Calu3 (cell line): Measurements from ENCODE around the gene MUSK. TPM values are rescaled to one million over a fixed set of nuclear protein-coding genes. Genes with fewer than 3 reads are reported as not detected.

Experiments used
- BruUV-seq: library from RNA; stranded (reverse); fragments of 400-500 nt; replicated peaks from 2 replicates; lab custom pipeline; 2021; lab: Mats Ljungman, UMichigan
- CTCF ChIA-PET: fragments of 300-600 bp; sonication (Branson Sonifier 250); formaldehyde crosslinking; loops from one replicate; lab custom pipeline; 2022; ENCODE audit warnings: antibody characterized with exemption; lab: Charles Lee
- DNase-seq: peaks from one replicate; pipeline ENCODE4 v3.0.0; 2022
- H3K27ac Mint-ChIP-seq: one replicate; pipeline ENCODE4 v1.8.0; 2022; ENCODE audit warnings: mixed read lengths; ENCODE audit not compliant: unreplicated experiment
- H3K27me3 Mint-ChIP-seq: one replicate; pipeline ENCODE4 v1.8.0; 2022; ENCODE audit warnings: mixed read lengths; ENCODE audit not compliant: unreplicated experiment
- H3K36me3 Mint-ChIP-seq: one replicate; pipeline ENCODE4 v1.8.0; 2022; ENCODE audit warnings: mild to moderate bottlenecking, moderate library complexity, mixed read lengths; ENCODE audit not compliant: insufficient read depth, unreplicated experiment
- H3K4me1 Mint-ChIP-seq: one replicate; pipeline ENCODE4 v1.8.0; 2022; ENCODE audit warnings: mild to moderate bottlenecking, low read depth, mixed read lengths; ENCODE audit not compliant: unreplicated experiment
- H3K4me3 Mint-ChIP-seq: one replicate; pipeline ENCODE4 v1.8.0; 2022; ENCODE audit warnings: mild to moderate bottlenecking, low read depth, moderate library complexity, mixed read lengths; ENCODE audit not compliant: unreplicated experiment
- H3K9me3 Mint-ChIP-seq: one replicate; pipeline ENCODE4 v1.8.0; 2022; ENCODE audit warnings: low read depth, mixed read lengths; ENCODE audit not compliant: unreplicated experiment
- CTCF ChIP-seq: fragments of 200-600 bp; IDR thresholded peaks from one replicate; pipeline ENCODE4 v1.8.0; 2022; ENCODE audit warnings: antibody characterized with exemption; ENCODE audit not compliant: unreplicated experiment
- intact Hi-C: fragments of 100-400 bp; cut with micrococcal nuclease; formaldehyde crosslinking; loops from one replicate; pipeline ENCODE4 v1.10.0; 2022; ENCODE audit not compliant: unreplicated experiment
- total RNA-seq: library from RNA; stranded (reverse); gene quantifications from 2 replicates; pipeline ENCODE4 v1.2.3, GENCODE V29; 2022

Gene MUSK
- total RNA-seq, 1 experiment from 2014 or later = not detected

- intact Hi-C loops = no loop called here
- Mint-ChIP-seq H3K9me3 (no peaks in the 10 kb centered on the region), H3K27me3 (no peaks in the 10 kb centered on the region), H3K27ac (no peak overlapping the region), H3K4me3 (no peak overlapping the region), H3K36me3 (no peaks in the 10 kb centered on the region), H3K4me1 (no peaks in the 10 kb centered on the region)
- CTCF ChIA-PET = no interaction called here
- no peak for DNase-seq
- no peak for TF ChIP-seq CTCF
- BruUV-seq = no TSS peak
These were observed 27.9 kb upstream of the MUSK start for GRCh38 chr9:110640736-110641135.

GRCh38 chr9:110641293-110641692 is 27.3 kb upstream of the MUSK start:
- Mint-ChIP-seq H3K36me3 (no peaks in the 10 kb centered on the region), H3K4me3 (no peak overlapping the region), H3K27me3 (no peaks in the 10 kb centered on the region), H3K4me1 (no peaks in the 10 kb centered on the region), H3K27ac (no peak overlapping the region), H3K9me3 (no peaks in the 10 kb centered on the region)
- CTCF ChIA-PET = no interaction called here
- TF ChIP-seq CTCF = no peak
- no TSS peak for BruUV-seq
- intact Hi-C loops = no loop called here
- no peak for DNase-seq

GRCh38 chr9:110648696-110649095 is 19.9 kb upstream of the MUSK start:
- CTCF ChIA-PET = no interaction called here
- TF ChIP-seq CTCF = no peak
- Mint-ChIP-seq H3K36me3 (no peaks in the 10 kb centered on the region), H3K9me3 (no peaks in the 10 kb centered on the region), H3K4me3 (no peak overlapping the region), H3K27ac (no peak overlapping the region), H3K27me3 (no peaks in the 10 kb centered on the region), H3K4me1 (no peaks in the 10 kb centered on the region)
- no TSS peak for BruUV-seq
- DNase-seq = no peak
- intact Hi-C loops = no loop called here

GRCh38 chr9:110650261-110650660 is 18.3 kb upstream of the MUSK start:
- Mint-ChIP-seq H3K36me3 (no peaks in the 10 kb centered on the region), H3K9me3 (no peaks in the 10 kb centered on the region), H3K4me1 (no peaks in the 10 kb centered on the region), H3K4me3 (no peak overlapping the region), H3K27me3 (no peaks in the 10 kb centered on the region), H3K27ac (no peak overlapping the region)
- DNase-seq = no peak
- intact Hi-C loops = no loop called here
- CTCF ChIA-PET = no interaction called here
- BruUV-seq = no TSS peak
- TF ChIP-seq CTCF = no peak
